ENCODE data around the gene TOM1L1. TPM values are rescaled to one million over a fixed set of nuclear protein-coding genes. Genes with fewer than 3 reads are reported as not detected.

The TOM1L1 gene
- polyA plus RNA-seq, 1 experiment: 37.8 TPM

Small RNA genes lying within 50 kb of the gene (small RNA-seq; reads per million reads assigned to genes)
- gene AC007485.1 (ENCODE audit: insufficient read length, low read depth): not detected

Other genes with a start within 250 kb of the TOM1L1 start
- 27.8 and 31.5 TPM in 2 replicates for gene COX11, start 67.8 kb downstream of the TOM1L1 start, polyA plus RNA-seq (2011; rRNA removed)
- 6.5 and 9.7 TPM in 2 replicates for gene STXBP4, start 67.9 kb downstream of the TOM1L1 start, polyA plus RNA-seq (2011; rRNA removed)